ENCODE results near the gene MAST2.

- TF ChIP-seq, protein P1, sequence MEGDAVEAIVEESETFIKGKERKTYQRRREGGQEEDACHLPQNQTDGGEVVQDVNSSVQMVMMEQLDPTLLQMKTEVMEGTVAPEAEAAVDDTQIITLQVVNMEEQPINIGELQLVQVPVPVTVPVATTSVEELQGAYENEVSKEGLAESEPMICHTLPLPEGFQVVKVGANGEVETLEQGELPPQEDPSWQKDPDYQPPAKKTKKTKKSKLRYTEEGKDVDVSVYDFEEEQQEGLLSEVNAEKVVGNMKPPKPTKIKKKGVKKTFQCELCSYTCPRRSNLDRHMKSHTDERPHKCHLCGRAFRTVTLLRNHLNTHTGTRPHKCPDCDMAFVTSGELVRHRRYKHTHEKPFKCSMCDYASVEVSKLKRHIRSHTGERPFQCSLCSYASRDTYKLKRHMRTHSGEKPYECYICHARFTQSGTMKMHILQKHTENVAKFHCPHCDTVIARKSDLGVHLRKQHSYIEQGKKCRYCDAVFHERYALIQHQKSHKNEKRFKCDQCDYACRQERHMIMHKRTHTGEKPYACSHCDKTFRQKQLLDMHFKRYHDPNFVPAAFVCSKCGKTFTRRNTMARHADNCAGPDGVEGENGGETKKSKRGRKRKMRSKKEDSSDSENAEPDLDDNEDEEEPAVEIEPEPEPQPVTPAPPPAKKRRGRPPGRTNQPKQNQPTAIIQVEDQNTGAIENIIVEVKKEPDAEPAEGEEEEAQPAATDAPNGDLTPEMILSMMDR (IDR thresholded peaks at IDR 0.05; ENCODE audit: low read length) = no peak
- TF ChIP-seq EZH2 (optimal IDR thresholded peaks at IDR 0.05; ENCODE audit: low read depth, low read length) = no peak
These were observed 39.4 kb downstream of the MAST2 start for GRCh38 chr1:45842786-45843185.
